GM12864 (cell line): ENCODE measurements around the gene GRM8.

Experiments used
- DNase-seq: peaks from one replicate; pipeline ENCODE4 v3.0.0-alpha.2; 2011; ENCODE audit warnings: low read depth
- H3K4me3 ChIP-seq: 2 replicates; pipeline ENCODE4 v1.5.1; 2011; ENCODE audit warnings: mild to moderate bottlenecking, low read depth, low read length, control low read depth
- CTCF ChIP-seq: IDR thresholded peaks from 2 replicates; pipeline ENCODE4 v1.5.1; 2011; ENCODE audit warnings: low read depth, mild to moderate bottlenecking, moderate library complexity, low read length, control low read depth, inconsistent platforms; ENCODE audit errors: missing control alignments

The GRM8 gene

GRCh38 chr7:127233630-127234029 lies 19.1 kb downstream of the GRM8 start:
- no peak for TF ChIP-seq CTCF
- DNase-seq, result no peak

DNA sequence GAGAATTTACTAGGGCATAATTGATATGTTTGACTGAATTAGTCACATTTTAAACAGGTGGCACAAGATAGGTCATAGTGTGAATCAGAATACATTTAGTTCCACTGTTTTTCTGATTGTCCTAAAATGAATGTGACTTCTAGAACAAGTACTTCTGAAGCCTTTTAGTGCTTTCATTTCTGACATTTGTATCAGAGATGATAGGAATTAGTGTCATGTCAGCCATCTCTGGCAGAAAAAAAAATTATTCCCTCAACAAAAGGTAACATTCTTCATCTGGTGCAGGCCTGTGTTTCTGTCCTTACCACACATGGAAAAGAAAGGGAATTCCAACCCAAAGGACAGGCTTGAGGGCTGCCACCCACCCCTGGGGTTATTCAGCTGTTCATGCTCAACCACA lies 21.3 kb downstream of the GRM8 start:
- no peak for DNase-seq
- no peak for TF ChIP-seq CTCF
- H3K4me3 ChIP-seq, result no peak overlapping the region

More at GRCh38 chr7:127233630-127234029, 19.1 kb downstream of the GRM8 start:
- H3K4me3 ChIP-seq, result no peak overlapping the region

DNA sequence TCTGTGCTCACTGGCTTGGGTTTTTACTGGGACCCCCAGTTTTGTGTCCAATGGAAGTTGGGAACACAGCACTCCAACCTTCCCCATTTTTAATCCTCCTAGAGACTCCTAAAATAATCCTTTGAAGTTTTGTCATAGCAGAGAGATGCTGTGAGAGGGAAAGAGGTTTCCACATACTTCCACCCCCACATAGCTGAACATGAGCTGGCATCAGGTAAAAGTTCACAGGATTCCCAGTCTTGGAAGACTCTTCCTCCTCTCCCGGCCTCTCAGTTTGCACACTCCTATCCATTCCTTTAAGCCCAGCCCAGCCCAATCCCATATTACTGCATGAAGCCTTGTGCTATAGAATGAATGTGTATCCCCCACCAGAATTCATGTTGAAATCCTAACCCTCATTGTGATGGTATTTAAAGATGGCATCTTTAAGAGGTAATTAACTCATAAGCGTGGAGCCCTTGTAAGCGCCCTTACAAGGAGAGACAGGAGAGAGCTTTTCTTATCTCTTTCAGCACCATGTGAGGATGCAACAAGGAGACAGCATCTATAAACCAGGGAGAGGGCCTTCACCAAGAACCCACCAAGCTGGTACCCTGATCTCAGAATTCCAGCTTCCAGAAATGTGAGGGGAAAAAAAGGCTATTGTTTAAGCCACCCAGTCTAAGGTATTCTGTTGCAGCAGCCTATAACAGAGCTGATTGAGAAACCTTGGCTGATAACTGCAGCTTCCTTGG lies 22.4 kb downstream of the GRM8 start:
- DNase-seq, result no peak
- H3K4me3 ChIP-seq, result no peak overlapping the region
- TF ChIP-seq CTCF, result no peak

DNA sequence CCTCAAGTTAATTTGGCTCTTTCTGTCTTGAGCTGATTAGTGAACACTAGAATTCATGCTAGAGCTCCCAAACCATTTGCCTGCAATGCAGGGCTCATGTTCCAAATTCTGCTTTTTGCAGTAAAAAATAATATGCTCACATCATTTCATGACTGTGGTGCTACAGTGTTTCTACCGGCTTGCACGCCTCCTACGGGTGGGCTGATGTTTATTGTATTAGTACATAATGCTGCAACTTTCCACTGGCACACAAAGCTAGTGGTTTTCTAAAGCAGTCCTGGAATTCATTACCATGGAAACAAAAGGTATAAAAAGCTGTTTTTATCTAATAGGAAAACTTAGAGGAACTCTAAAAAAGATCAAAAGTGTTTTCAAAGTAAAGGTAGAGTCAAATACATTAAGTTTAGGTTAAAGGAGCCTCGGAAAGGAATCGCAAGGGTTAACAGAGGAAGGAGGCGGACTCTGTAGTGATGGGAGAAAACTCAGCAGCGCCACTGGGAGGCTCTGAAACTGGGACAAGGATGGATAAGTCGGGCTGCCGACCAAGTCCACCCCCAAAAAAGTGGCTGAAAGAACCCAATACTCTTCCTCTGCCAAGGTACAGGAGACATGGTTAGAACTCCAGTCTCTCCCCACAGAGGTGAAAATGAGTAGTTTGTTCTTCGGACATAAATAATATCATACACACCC lies 25.9 kb downstream of the GRM8 start:
- DNase-seq, result no peak
- TF ChIP-seq CTCF, result no peak
- no peak overlapping the region for H3K4me3 ChIP-seq

DNA sequence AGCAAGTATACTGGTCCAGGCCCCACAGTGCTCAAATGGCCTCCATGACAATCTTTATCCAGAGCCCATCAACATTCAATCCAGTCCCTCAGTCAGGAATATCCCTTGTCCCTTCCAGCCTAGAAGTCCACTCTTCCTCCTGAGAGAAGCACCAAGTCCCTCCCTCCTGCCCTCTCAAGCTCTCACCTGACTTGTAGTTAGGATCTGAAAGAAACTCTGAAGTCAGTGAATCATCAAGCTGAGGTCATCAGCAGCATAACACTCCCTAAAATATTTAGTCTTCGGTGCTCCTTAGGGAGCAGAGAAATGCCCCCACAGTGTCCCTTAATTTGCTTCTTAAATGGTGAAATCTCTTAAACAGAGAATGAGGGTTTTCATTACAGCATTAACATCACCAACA lies 31.0 kb downstream of the GRM8 start:
- no peak for DNase-seq
- H3K4me3 ChIP-seq, result no peak overlapping the region
- no peak for TF ChIP-seq CTCF

DNA sequence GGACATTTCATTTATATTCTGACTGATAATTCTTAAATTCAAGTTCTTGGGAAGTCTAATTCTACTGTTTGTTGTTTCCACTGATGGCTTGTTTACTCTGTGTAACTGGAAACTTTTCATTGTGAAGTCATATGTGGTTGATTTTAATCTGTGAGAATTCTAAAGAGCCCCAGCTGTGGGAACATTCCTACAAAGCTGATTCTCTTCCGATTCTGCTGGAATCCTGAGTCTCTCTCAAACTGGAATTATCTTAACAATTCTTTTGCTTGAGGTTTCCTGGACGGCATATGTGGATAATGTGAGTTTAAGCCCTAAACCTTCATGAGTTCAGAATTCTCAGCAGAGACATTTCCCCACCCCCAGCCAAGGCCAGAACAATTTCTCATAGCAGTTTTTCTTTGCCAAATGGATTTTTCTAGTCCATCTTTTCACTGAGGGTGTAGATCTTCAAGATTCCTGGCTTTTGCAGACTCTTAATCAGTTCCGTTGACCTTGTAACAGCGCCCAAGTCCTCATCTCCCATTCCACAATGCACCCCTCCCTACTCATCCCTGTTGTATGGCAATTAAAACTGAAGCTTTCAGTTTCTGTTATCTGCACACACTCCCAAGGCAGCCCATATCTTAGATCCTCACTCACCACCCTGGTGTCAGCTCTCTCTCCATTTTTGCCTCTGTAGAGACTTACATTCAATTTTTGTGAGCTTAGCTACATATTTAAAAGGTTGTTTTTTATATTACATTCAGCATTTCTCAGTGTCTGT lies 37.6 kb downstream of the GRM8 start:
- no peak for DNase-seq
- no peak overlapping the region for H3K4me3 ChIP-seq
- TF ChIP-seq CTCF, result no peak
